Stimulated activated CD4-positive, alpha-beta T cell treated with anti-CD3 and anti-CD28 coated beads, Interleukin-4, amount 100 ng/mL, for 48 hours (primary cell): ENCODE results near the gene TDRD3.
A peak's percentile ranks its signal among the peaks of the same experiment; 100 is the strongest.

Experiments used
- DNase-seq, 2 donors: peaks; one replicate each; pipeline ENCODE4 v3.0.0-alpha.2; 2020; ENCODE audit warnings: low read depth in 2 of 2

The TDRD3 gene

DNA sequence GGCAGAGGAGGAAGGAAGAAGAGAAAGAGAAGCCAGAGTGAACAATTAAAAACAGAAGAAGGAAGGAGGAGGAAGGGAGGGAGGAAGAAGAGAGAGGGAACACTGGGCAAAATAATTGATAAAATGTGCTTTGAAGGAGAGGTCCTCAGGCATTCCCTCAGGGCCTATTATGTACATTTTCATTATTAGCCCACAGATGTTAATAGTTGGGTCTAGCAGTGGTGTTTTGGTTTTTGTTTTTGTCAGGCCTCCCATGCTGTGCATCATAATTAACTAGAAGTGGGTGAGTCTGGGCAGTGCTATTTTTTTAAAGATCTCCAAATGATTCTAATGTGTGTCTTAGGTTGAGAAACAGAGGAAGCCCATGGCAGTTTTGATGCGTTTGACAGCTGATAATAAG lies 178.1 kb downstream of the TDRD3 start:
- DNase-seq, result no peak

DNA sequence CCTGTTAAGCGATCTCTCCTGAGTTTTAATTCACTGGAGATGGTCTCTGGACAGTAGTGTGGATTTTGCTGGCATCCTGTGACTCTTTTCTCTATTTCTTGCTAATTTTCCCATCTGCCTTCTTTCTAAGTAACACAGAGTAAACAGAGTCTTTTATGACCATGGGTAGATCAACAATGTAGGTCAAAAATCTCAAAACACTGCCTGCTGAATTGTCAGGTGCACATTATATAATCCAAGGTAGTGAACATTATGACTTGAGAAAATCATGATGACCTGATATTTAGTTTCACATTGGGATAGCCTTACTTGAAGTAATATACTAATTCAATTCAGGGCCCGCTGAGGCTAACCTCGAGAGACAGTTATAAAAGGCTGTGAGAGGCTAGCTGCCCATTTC lies 180.7 kb downstream of the TDRD3 start:
- no peak for DNase-seq

DNA sequence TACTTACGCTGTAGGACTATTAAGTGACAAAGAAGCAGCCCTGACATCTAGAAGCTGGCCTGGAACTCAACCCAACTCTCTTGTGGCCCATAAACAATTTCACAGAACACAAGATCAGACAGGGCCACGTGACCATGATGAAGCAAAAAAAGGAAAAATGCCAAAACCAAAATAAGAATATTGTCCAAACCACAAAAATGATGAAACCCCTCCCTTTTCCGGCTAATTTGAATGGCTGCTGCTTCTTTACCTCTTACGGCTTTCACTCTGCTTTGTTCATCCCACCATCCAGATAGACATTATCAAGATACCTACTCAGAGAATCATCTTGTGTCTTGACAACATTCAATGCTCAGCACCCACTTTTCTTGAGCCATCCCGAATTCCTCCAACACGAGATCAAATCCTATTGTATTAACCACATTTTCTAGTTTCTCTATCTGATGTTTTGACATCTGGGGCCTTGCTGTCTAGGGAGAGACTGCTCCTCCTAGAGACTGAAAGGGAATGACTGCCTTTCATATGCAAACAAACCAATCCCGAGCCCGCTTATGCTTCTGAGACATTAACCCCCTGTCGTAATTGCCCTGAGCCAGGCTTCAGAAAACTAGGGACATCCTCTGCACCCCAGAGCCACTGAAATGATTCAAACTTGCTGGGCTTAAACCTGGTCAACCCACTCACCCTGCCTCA lies 186.3 kb downstream of the TDRD3 start:
- no peak for DNase-seq

DNA sequence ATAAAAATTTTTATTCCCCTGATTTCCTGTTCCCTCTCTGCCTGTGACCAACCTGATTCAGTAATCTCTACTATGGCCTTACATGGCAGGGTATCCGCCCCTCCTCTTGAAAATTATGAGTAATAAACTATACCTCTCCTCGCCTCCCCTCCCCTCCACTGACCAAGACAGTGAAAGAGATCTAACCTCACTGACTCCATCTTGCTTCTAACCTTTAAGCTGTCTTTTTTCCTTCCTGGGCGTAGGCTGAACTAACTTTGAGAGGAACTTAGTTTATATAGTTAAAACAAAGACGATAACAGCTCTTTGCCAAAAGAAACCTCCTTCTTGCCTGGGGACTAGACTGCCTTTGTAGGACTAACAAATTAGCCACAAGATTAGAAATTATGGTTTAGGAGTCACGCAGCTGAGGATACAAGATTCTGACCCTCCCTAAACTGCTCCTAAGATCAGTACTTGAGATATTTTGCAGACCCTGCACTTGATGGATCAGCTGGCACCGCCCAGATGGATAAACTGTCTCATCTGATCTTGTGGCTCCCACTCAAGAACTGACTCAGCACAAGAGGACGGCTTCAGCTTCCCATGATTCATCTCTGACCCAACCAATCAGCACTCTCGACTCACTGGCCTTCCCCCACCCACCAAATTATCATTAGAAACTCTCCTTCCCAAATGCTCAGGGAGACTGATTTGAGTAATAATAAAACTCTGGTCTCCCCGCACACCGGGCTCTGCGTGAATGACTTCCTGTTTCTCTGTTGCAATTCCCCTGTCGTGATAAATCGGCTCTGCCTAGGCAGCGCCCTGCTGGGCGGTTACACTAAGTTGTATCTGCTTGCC lies 187.1 kb downstream of the TDRD3 start:
- peak in 1 of 2 donors; percentile 2 for DNase-seq

DNA sequence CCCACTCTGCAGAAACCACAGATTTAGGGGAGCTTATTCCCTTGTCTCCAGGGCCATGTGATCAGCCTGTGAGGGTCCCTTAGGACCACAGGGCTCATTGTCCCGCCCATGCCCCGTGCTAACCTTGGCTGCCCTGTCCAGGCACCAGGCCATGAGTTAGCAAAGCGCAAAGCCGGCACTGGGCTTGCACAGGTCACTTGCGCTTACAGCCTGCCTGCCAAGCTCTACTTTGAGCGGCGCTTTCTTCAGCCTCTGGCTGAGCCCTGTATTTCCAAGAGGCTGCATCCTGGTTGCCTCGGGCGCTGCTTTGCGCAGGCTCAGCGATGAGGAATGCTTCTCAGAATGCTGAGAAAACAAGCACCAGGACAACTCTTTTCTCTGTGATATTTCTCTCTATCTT lies 188.0 kb downstream of the TDRD3 start:
- no peak for DNase-seq

DNA sequence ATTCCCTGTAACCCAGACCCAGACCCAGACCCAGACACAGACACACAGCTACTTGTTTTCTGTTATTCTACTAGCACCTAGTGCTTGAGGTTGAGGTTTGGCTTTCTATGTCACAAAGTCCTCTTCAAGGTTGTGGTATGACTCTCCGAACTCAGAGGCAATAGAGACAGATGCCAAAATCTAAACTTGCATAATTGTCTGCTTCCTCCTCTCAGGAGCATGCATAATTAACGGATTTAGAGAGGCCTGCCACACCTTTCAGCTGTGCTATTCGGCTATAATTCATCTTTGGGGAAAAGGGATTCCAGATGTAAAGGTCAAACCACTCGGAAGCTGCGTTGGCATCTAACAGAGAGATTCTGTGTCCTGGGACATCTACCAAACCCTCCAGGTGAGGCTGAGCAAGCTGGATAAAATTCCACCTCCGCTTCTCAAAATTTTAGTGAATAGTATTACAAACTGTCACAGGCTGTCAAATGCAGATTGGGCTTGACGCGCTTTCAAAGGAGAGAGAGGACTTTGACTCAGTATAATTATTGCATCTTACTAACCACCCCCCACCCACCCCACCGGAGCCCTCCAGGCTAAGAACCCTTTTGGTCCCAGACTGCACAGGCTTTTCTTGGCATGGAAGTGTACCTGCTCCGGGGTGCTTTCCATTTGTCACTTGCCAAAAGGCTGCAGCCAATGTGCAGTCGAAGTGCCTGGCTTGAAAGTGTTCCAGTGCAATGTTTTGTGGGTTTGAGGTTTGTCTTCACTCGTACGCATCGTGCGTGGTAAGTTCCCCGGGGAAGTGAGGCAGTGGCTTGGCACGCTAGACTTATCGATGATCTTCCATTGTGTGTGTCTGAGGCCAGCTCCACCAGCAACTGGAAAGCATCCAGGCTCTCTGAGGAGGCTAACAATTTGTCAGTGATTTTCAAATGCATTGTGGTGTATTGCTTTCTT lies 194.1 kb downstream of the TDRD3 start:
- DNase-seq, result no peak

DNA sequence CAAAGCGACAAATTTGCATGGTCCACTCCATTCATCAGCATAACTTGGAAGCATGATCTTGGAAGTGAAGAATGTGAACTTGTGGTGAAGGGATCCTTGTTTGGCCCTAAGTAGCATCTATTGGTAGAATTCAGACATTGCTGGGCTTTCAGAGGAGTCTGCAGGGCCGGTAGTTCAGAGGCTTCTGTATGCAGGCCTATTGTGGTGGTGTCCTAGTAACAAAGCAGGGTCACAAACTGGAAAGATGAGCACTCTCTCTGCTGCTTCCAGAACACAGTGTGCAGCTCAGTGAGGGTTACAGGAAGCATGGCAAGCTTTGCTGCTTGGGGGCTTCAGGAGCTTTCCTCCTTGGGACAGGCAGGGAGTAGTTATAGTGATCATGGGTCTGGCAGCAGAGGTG lies 206.0 kb downstream of the TDRD3 start:
- DNase-seq, result no peak

DNA sequence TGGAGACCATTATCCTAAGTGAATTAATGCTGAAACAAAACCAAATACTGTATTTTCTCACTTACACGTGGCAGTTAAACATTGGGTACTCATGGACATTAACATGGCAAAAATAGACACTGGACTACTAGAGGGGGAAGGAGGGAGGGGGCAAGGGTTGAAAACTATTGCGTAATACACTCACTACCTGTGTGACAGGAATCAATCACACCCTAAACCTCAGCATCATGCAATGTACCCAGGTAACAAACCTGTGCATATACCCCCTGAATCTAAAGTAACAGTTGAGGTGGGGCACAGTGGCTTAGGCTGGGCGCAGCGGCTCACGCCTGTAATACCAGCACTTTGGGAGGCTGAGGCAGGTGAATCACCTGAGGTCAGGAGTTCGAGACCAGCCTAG lies 207.0 kb downstream of the TDRD3 start:
- no peak for DNase-seq

DNA sequence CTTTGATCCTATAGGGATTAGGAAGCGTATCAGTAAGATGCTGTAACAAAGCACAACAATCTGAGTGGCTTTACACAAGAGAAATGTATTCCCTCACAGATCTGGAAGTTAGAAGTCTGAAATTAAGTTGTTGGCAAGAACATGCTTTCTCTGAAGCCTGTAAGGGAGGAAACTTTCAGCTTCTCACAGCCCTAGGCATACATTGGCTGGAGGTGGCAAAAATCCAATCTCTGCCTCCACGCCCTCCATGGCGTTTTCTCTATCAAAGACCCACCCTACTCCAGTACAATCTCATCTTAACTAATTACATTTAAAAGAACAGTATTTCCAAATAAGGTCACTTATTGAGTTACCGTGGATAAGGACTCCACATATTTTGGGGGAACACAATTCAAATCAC lies 211.9 kb downstream of the TDRD3 start:
- no peak for DNase-seq

DNA sequence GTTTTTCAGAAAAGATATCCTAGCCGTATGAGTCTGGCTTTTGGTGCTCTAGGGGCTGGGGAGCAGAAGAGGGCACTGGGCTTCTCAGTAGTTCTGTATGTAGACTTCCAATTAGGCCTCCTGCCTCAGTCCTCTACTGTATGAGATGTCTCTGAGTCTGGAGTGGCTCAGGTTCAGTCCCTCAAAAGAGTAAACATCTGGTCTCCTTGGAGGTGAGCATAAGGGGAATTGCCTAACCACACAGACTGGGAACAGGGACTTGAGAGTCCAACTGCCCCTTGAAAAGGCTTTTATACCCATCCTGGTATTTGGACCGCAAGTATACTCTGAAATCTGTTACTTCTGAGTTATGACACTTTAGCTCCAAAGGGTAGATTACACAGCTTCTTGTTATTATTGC lies 214.5 kb downstream of the TDRD3 start:
- DNase-seq, result no peak

DNA sequence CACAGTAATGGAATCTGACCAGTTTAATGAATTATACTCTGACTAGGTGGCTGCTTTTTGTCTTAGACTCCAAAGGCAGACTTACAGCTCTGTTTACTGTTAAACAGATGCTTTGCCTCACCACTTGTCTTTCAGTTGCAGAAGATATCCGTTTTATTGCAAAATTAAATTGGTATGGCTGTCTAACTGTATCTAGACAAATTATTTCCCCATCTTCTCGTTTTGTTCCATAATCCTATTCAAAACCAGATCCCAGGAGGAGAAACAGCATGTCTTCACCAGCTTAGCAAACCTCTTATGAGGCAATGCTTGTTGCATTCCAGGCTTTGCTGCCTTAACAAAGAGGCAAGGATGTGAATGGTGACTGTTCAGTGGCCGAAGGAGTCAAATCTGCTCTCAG lies 215.6 kb downstream of the TDRD3 start:
- DNase-seq, result no peak

DNA sequence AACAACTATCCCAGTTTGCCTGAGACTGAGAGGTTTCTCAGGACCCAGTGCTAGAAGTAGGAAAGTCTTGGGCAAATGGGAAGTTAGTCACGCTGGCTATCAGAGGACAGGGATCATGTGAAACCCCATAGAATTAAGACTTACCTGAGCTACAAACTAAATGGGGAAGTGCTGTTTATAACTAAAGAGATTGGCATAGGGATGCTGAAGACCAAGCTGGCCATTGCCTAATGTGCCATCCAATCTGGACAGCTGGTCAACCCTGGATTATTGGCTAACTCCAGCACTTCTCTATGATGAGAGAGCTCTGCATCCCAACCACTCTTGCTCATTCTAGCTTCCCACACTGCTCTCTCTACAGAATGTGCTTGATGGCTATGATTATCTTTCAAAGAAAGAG lies 216.1 kb downstream of the TDRD3 start:
- no peak for DNase-seq

DNA sequence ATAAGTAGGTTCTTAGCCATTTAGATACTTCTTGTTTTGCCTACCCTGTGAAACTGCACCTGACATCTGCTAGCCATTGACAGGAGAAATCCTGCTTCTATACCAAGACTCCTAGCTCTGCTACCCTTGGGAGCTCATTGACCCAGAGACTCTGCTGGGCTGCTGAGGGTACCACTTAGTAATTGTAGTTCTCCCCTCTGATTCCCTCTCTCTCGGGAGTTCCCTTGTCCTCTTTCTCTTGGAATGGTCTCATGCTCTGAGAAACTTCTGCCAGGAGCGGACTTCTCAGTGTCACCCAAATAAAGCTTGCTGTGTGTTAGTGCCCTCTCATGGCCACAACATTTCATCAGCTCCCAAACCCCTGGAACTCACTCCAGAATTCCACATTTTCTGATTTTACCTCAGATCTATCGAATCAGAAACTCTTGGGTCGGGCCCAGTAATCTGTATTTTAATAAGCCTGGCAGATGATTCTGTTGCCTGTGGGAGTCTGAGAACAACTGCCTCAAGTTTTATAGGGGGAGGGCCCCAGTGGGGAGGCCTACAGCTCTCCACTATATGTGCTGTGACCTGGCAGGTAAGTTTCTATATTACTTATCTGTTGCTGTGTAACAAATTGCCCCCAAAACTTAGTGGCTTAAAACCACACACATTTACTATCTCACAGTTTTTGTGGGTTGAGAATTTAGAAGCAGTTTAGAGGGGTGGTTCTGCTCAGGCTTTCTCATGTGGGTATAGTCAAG lies 221.1 kb downstream of the TDRD3 start:
- no peak for DNase-seq

DNA sequence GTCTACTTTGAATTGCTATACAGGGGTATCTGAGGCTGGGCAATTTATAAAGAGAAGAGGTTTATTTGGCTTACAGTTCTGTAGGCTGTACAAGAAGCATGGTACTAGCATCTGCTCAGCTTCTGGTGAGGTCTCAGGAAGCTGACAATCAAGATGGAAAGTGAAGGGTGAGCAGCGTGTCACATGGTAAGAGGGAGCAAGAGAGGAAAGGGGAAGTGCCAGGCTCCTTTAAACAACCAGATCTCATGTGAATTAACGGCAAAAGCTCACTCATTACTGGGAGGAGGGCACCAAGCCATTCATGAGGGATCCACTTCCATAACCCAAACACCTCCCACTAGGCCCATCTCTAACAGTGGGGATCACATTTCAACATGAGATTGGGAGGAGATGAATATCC lies 222.4 kb downstream of the TDRD3 start:
- DNase-seq, result no peak

DNA sequence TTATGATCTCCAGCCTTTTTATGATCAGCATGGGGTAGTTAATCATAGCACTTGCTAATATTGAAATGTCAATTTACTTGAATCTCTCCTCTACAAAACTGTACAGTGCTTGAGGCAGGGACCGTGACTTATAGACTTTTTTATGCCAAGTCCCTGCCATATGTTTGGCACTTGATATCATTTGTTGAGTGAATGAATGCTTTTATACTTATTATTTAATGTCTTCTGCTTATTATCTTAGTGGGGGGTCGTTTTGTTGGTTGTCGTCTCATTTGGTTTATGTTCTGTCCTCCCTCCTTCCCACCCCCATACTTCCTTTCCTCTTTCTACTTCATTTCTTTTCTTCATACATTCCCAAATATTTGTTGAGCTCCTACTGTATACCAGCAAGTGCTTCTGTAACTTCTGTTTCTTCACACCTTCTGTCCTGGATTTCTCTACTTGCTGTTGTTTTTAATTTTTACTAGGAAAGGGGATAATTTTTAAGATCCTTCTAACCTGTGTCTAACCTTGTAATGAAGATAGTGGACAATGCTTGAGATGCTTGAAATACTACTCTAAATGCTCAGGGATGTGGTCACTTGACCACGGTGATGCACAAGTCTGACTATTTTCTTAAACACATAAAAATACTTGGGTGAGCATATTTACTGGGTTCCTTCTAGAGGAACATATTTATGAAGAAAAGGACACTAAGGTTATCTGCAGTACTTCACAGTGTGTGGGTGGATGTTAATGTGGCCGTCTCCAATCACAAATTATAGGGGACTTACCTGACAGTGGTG lies 223.8 kb downstream of the TDRD3 start:
- DNase-seq, result no peak

DNA sequence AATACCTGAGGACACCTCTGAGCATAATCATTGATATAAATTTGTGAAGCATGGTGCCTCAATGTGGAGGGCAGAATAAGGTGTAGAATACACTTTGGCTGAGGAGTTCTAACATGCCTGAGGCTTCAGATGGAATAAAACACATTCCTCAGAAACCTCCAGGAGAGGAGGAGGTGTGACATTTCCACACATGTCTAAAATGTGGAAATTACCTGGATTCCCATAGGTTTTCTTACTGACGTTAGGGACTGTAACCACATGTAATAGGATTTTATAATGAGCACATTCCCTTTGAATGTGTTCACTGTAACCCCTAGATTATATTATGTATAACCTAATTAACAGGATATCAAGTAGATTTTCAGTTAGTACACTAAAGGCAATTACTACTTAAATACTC lies 226.1 kb downstream of the TDRD3 start:
- DNase-seq, result no peak
